H1 (cell line): ENCODE measurements around the gene NAE1. TPM values are rescaled to one million over a fixed set of nuclear protein-coding genes. Genes with fewer than 3 reads are reported as not detected.

Source experiments
- CTCF ChIA-PET: fragments of 300-600 bp; sonication (Branson Sonifier 250); formaldehyde crosslinking; loops from one replicate; lab custom pipeline; 2021; ENCODE audit not compliant: partially characterized antibody; lab: Charles Lee
- POLR2A ChIA-PET: fragments of 300-600 bp; sonication (Branson Sonifier 250); formaldehyde crosslinking; loops from one replicate; lab custom pipeline; 2021; ENCODE audit warnings: inconsistent platforms; ENCODE audit not compliant: partially characterized antibody; lab: Charles Lee
- DNase-seq, 2 experiments: peaks; one replicate each; pipeline versions ENCODE4 v3.0.0 to v3.0.0-alpha.2; 2010 to 2022; ENCODE audit warnings: low spot score in 2 of 2, low read depth in 1 of 2, mixed read lengths in 1 of 2
- FAIRE-seq: peaks from 2 replicates; lab custom pipeline; 2011; peaks lifted over from hg19 to GRCh38; lab: Jason Lieb, UNC
- H2AFZ ChIP-seq: 2 replicates; pipeline ENCODE4 v1.8.1; 2012; ENCODE audit warnings: low read length, inconsistent platforms
- H2AK5ac ChIP-seq: 2 replicates; pipeline ENCODE4 v1.6.1; 2013; ENCODE audit warnings: low read depth, low read length
- H2BK120ac ChIP-seq: replicated peaks from 2 replicates; pipeline ENCODE3; 2013; ENCODE audit warnings: low read depth, low read length, inconsistent platforms
- H2BK12ac ChIP-seq: 2 replicates; pipeline ENCODE4 v1.6.1; 2013; ENCODE audit warnings: low read depth, low read length
- H2BK15ac ChIP-seq: 2 replicates; pipeline ENCODE4 v1.6.1; 2013; ENCODE audit warnings: low read length
- H2BK20ac ChIP-seq: 2 replicates; pipeline ENCODE4 v1.6.1; 2013; ENCODE audit warnings: low read length
- H2BK5ac ChIP-seq: 2 replicates; pipeline ENCODE4 v1.6.1; 2013; ENCODE audit warnings: low read depth, low read length
- H3K14ac ChIP-seq: 2 replicates; pipeline ENCODE4 v1.6.1; 2013; ENCODE audit warnings: inconsistent platforms; ENCODE audit not compliant: insufficient read length
- H3K18ac ChIP-seq: 2 replicates; pipeline ENCODE4 v1.6.1; 2013; ENCODE audit warnings: low read length; ENCODE audit errors: extremely low read depth
- H3K23ac ChIP-seq: 2 replicates; pipeline ENCODE4 v1.6.1; 2013; ENCODE audit warnings: inconsistent platforms; ENCODE audit not compliant: insufficient read length
- H3K23me2 ChIP-seq: 2 replicates; pipeline ENCODE4 v1.6.1; 2013; ENCODE audit warnings: low read depth, low read length
- H3K27ac ChIP-seq: 2 replicates; pipeline ENCODE4 v1.6.1; 2011; ENCODE audit warnings: low read depth, low read length, inconsistent platforms
- H3K27me3 ChIP-seq, 4 experiments: replicated peaks in 1 of 4; 1 replicate in 1 of 4; 2 replicates in 3 of 4; pipeline versions ENCODE4 v1.6.1 to v1.8.1; 2011 to 2013; ENCODE audit warnings: low read length in 3 of 4, mild to moderate bottlenecking in 3 of 4, inconsistent platforms in 2 of 4, mixed read lengths in 2 of 4, moderate library complexity in 1 of 4; ENCODE audit not compliant: control insufficient read depth in 3 of 4, insufficient read depth in 3 of 4; ENCODE audit errors: extremely low read depth in 1 of 4
- H3K36me3 ChIP-seq, 4 experiments: 2 replicates each; pipeline versions ENCODE4 v1.6.1 to v1.8.1; 2011 to 2013; ENCODE audit warnings: mild to moderate bottlenecking in 4 of 4, low read length in 3 of 4, moderate library complexity in 2 of 4, control low read depth in 1 of 4, inconsistent platforms in 1 of 4; ENCODE audit not compliant: insufficient read depth in 4 of 4, control insufficient read depth in 2 of 4
- H3K4ac ChIP-seq: replicated peaks from 2 replicates; pipeline ENCODE3; 2013; ENCODE audit warnings: low read length, low read depth, mixed read lengths, inconsistent platforms; ENCODE audit not compliant: insufficient read length
- H3K4me1 ChIP-seq, 4 experiments: replicated peaks in 1 of 4; 1 replicate in 1 of 4; 2 replicates in 3 of 4; pipeline versions ENCODE4 v1.6.1 to v1.8.1; 2011 to 2013; ENCODE audit warnings: low read length in 3 of 4, inconsistent platforms in 2 of 4, mixed read lengths in 1 of 4; ENCODE audit not compliant: insufficient read depth in 4 of 4, control insufficient read depth in 3 of 4
- H3K4me2 ChIP-seq, 2 experiments: 2 replicates each; pipeline versions ENCODE4 v1.6.1 to v1.8.1; 2011 to 2013; ENCODE audit warnings: low read depth in 2 of 2, low read length in 2 of 2, control low read depth in 1 of 2, inconsistent platforms in 1 of 2, mild to moderate bottlenecking in 1 of 2; ENCODE audit not compliant: insufficient read depth in 1 of 2
- H3K4me3 ChIP-seq, 4 experiments: fragments of 200-600, 300-600 bp in 1 of 4; sonication (generic), shearing (Covaris generic), sonication (Bioruptor Twin) in 1 of 4; 2 replicates each; pipeline versions ENCODE4 v1.5.1 to v1.8.1; 2011 to 2016; ENCODE audit warnings: low read length in 4 of 4, low read depth in 3 of 4, control low read depth in 2 of 4, inconsistent platforms in 2 of 4, mild to moderate bottlenecking in 2 of 4, mixed read lengths in 1 of 4, moderate library complexity in 1 of 4; ENCODE audit not compliant: insufficient read depth in 2 of 4; ENCODE audit errors: extremely low read depth in 1 of 4
- H3K56ac ChIP-seq: replicated peaks from 2 replicates; pipeline ENCODE3; 2013; ENCODE audit warnings: low read depth, mild to moderate bottlenecking, mixed read lengths, low read length, inconsistent platforms; ENCODE audit not compliant: insufficient read length
- H3K79me1 ChIP-seq: 2 replicates; pipeline ENCODE4 v1.6.1; 2013; ENCODE audit warnings: low read depth, low read length, control low read depth
- H3K79me2 ChIP-seq, 2 experiments: 2 replicates each; pipeline versions ENCODE4 v1.6.1 to v1.8.1; 2012 to 2013; ENCODE audit warnings: low read length in 2 of 2, mild to moderate bottlenecking in 2 of 2, inconsistent platforms in 1 of 2; ENCODE audit not compliant: insufficient read depth in 2 of 2, control insufficient read depth in 1 of 2
- H3K9ac ChIP-seq, 4 experiments: replicated peaks in 1 of 4; 1 replicate in 1 of 4; 2 replicates in 3 of 4; pipeline versions ENCODE4 v1.6.1 to v1.8.1; 2011 to 2013; ENCODE audit warnings: low read depth in 3 of 4, low read length in 3 of 4, control low read depth in 2 of 4, mild to moderate bottlenecking in 2 of 4, moderate library complexity in 2 of 4, inconsistent platforms in 1 of 4; ENCODE audit errors: extremely low read depth in 1 of 4
- H3K9me3 ChIP-seq, 2 experiments: 2 replicates each; pipeline versions ENCODE4 v1.6.1 to v1.8.1; 2012 to 2013; ENCODE audit warnings: mild to moderate bottlenecking in 2 of 2, moderate library complexity in 2 of 2, control low read depth in 1 of 2, inconsistent platforms in 1 of 2, low read depth in 1 of 2, low read length in 1 of 2, mixed read lengths in 1 of 2; ENCODE audit not compliant: insufficient read depth in 2 of 2
- H4K20me1 ChIP-seq, 2 experiments: replicated peaks in 1 of 2; 2 replicates each; pipeline versions ENCODE3 to v1.8.1; 2011 to 2013; ENCODE audit warnings: inconsistent platforms in 2 of 2, low read length in 2 of 2, mild to moderate bottlenecking in 1 of 2; ENCODE audit not compliant: insufficient read depth in 2 of 2, control insufficient read depth in 1 of 2
- H4K5ac ChIP-seq: 2 replicates; pipeline ENCODE4 v1.6.1; 2013; ENCODE audit warnings: low read length, low read depth, mixed read lengths, inconsistent platforms; ENCODE audit not compliant: insufficient read length
- H4K8ac ChIP-seq: 2 replicates; pipeline ENCODE4 v1.8.0; 2013; ENCODE audit warnings: mild to moderate bottlenecking, moderate library complexity, low read length, inconsistent platforms; ENCODE audit not compliant: insufficient read depth; ENCODE audit errors: extremely low read depth
- H4K91ac ChIP-seq: replicated peaks from 2 replicates; pipeline ENCODE3; 2013; ENCODE audit warnings: low read length, mixed read lengths, inconsistent platforms; ENCODE audit not compliant: insufficient read length
- GABPA ChIP-seq: IDR thresholded peaks from 2 replicates; pipeline ENCODE4 v1.6.1; 2011; ENCODE audit warnings: mild to moderate bottlenecking, low read length, moderate library complexity, borderline replicate concordance; ENCODE audit not compliant: insufficient read depth
- GTF2F1 ChIP-seq: IDR thresholded peaks from 2 replicates; pipeline ENCODE4 v1.6.1; 2012; ENCODE audit warnings: low read depth, low read length, improper control_type of control experiment, borderline replicate concordance
- PHF8 ChIP-seq: fragments of 200-600 bp; sonication (generic); conservative IDR thresholded peaks from 2 replicates; pipeline ENCODE4 v1.7.1; 2012; ENCODE audit warnings: low read depth, mild to moderate bottlenecking, inconsistent platforms, low read length, moderate library complexity
- POU5F1 ChIP-seq: IDR thresholded peaks from 2 replicates; pipeline ENCODE4 v1.6.1; 2011; ENCODE audit warnings: low read depth, mild to moderate bottlenecking, low read length, moderate library complexity
- RFX5 ChIP-seq: IDR thresholded peaks from 2 replicates; pipeline ENCODE4 v1.6.1; 2011; ENCODE audit warnings: low read depth, low read length, improper control_type of control experiment, borderline replicate concordance
- SIRT6 ChIP-seq: IDR thresholded peaks from one replicate; pipeline ENCODE4 v1.7.1; 2012; ENCODE audit warnings: low read length, inconsistent platforms
- SP4 ChIP-seq: IDR thresholded peaks from 2 replicates; pipeline ENCODE4 v1.6.1; 2012; ENCODE audit warnings: low read length, inconsistent platforms
- WGBS, 2 experiments: shearing (Covaris generic) in 1 of 2; methylation state at CpG; one replicate each; pipeline versions ENCODE4 v1.1.6 to v1.1.7; 2013 to 2015; ENCODE audit warnings: low lambda C conversion rate in 2 of 2, mixed read lengths in 2 of 2, inconsistent platforms in 1 of 2, low coverage in 1 of 2, missing lambda C conversion rate in 1 of 2; ENCODE audit not compliant: insufficient replicate concordance in 2 of 2, insufficient coverage in 1 of 2, insufficient read length in 1 of 2; ENCODE audit errors: extremely low coverage in 1 of 2, missing lambda C conversion rate in 1 of 2; 5-methylcytosine and 5-hydroxymethylcytosine counted together
- polyA plus RNA-seq, 7 experiments: library from polyadenylated mRNA; depleted of rRNA in 3 of 7; stranded (reverse) in 5 of 7; unstranded in 2 of 7; fragments of >200 nt in 5 of 7; fragments of 200-250 nt in 2 of 7; gene quantifications; 1 replicate in 5 of 7; 2 replicates in 1 of 7; 4 replicates in 1 of 7; pipeline versions ENCODE4 v1.2.1 to v1.2.3, GENCODE V29; 2011 to 2013; ENCODE audit warnings: missing spikeins in 2 of 7, mixed read lengths in 2 of 7
- total RNA-seq: library from RNA; stranded (reverse); fragmentation: NEBNext Ultra II Directional; extraction: Animal tissue kit (Norgen Biotek cat#: 25700); gene quantifications from 2 replicates; pipeline ENCODE4 v1.2.1, GENCODE V29; 2021

The NAE1 gene
- total and polyA plus RNA-seq, 2 of the 8 experiments (the other 6 are each of a cell fraction or from before 2014, with no cell fraction given), result 66.6 to 155 TPM

GRCh38 chr16:66800856-66801255 is 29.9 kb downstream of the NAE1 start:
- Histone ChIP-seq H3K4me2 (no peak overlapping the region), H2BK20ac (no peak overlapping the region), H4K91ac (no peak overlapping the region), H3K9ac (no peak overlapping the region), H3K4ac (no peak overlapping the region), H3K4me1 (no peaks in the 10 kb centered on the region; a peak in 1 of 7 replicates), H3K14ac (no peak overlapping the region), H3K18ac (no peak overlapping the region), H4K8ac (no peak overlapping the region), H3K27me3 (no peaks in the 10 kb centered on the region), H3K23ac (no peak overlapping the region), H2BK120ac (no peak overlapping the region), H3K9me3 (no peaks in the 10 kb centered on the region), H4K5ac (no peak overlapping the region), H3K27ac (no peak overlapping the region), H3K56ac (no peak overlapping the region), H4K20me1 (no peaks in the 10 kb centered on the region), H2BK5ac (no peak overlapping the region), H2BK15ac (no peak overlapping the region), H3K79me2 (no peaks in the 10 kb centered on the region), H3K4me3 (no peak overlapping the region), H2AK5ac (no peak overlapping the region), H2BK12ac (no peak overlapping the region), H3K36me3 (peaks cover 12 to 32% (median 22%) of the 10 kb centered on the region in 4 experiments), H3K79me1 (no peaks in the 10 kb centered on the region), H2AFZ (no peak overlapping the region), H3K23me2 (no peaks in the 10 kb centered on the region)
- WGBS, 2 experiments, result 93% methylated on average over 19 of the region's 19 CpGs; no CpG with 5 or more reads in 1 of the 2 experiments
- POLR2A ChIA-PET, result interaction anchor here (0.6 to 1.7 kb wide), 10 partner anchors 10 to 80 kb away, joined by 3 to 6 read pairs (median 3); partner anchors contain the start of gene DYNC1LI2
- FAIRE-seq, result no peak
- no peak for DNase-seq
- CTCF ChIA-PET, result interaction anchor here (0.7 kb wide), 1 partner anchor 1009 kb away, joined by 3 read pairs; no protein-coding TSS in a partner anchor
- TF ChIP-seq GABPA (no peak), PHF8 (no peak), GTF2F1 (no peak), RFX5 (no peak), POU5F1 (no peak), SIRT6 (no peak), SP4 (no peak)
